ENCODE data around the gene TMEM131L. TPM values are rescaled to one million over a fixed set of nuclear protein-coding genes. Genes with fewer than 3 reads are reported as not detected.

Gene TMEM131L
- total RNA-seq, 1 experiment from 2014 or later: 19.7 TPM

DNA sequence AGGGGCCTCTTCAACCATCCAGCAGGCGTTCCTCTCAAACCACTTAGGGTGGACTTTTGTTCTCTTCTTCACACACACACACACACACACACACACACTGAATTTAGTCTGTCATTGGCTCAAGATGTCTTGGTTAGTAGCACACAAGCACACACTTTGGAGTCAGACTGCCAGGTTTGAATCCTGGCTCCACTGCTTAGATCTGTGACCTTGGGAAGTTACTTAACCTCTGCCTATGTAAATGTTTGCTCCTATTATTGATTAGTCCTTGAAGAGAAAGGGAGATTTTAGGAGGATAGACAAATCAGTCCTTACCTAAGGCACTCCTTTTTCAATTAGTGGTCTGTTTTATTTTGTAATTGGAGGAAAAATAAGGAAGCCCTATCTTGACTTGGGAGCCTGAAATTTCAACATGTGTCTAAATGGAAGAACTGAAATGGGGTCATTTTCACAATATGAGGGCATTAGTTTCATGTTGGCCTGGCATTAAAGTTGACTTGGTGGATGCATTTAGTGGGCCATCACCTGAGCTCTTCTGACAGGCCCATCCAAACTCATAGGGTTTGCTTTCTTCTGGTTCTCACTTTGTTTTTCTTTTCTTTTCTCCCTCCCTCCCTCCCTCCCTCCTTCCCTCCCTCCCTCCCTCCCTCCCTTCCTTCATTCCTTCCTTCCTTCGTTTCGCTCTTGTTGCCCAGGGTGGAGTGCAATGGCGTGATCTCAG is 13.3 kb upstream of the TMEM131L start:
- no peaks in the 10 kb centered on the region for H4K20me1 ChIP-seq (ENCODE audit: insufficient read depth)
- ATAC-seq (no peak), DNase-seq (ENCODE audit: low read depth, low spot score) (no peak)
- H3K36me3 ChIP-seq (ENCODE audit: control insufficient read depth in 1 of 2, insufficient read depth in 2 of 2, low read length in 2 of 2): no peaks in the 10 kb centered on the region
- H3K4me1 ChIP-seq (ENCODE audit: control insufficient read depth in 1 of 2, insufficient read depth in 2 of 2, low read length in 2 of 2): peaks cover 13 to 23% of the 10 kb centered on the region in 2 experiments
- RAD21 ChIA-PET (ENCODE audit: low non-redundant PET in 1 of 2, low total read pairs in 2 of 2, uncharacterized antibody in 2 of 2, unreplicated experiment in 2 of 2): no interaction called here
- no peaks in the 10 kb centered on the region for H3K27me3 ChIP-seq (ENCODE audit: insufficient read depth, low read length)
- H3K4me2 ChIP-seq (ENCODE audit: low read length): no peak overlapping the region
- no peak overlapping the region for H2AFZ ChIP-seq (ENCODE audit: low read depth, low read length, poor library complexity, severe bottlenecking)
- H3K4me3 ChIP-seq (replicated peaks in 1 of 2; ENCODE audit: low read depth in 1 of 2, low read length in 2 of 2): no peak overlapping the region
- CTCF ChIA-PET: no interaction called here
- H3K9ac ChIP-seq (ENCODE audit: low read length): no peak overlapping the region
- H3K79me2 ChIP-seq (ENCODE audit: insufficient read depth, low read length): no peaks in the 10 kb centered on the region
- TF ChIP-seq CEBPB (IDR thresholded peaks at IDR 0.05; ENCODE audit: low read depth) (no peak), POLR2AphosphoS5 (IDR thresholded peaks at IDR 0.05; ENCODE audit: low read depth, low read length) (no peak), ELF1 (IDR thresholded peaks at IDR 0.05; ENCODE audit: borderline replicate concordance, low read depth) (no peak), YY1 (IDR thresholded peaks at IDR 0.05; ENCODE audit: extremely low read depth, insufficient replicate concordance, low read depth, low read length) (no peak), POLR2A (IDR thresholded peaks at IDR 0.05; ENCODE audit: borderline replicate concordance, extremely low read depth, insufficient read depth, insufficient read length) (no peak), SP1 (IDR thresholded peaks at IDR 0.05; ENCODE audit: low read depth) (no peak), ZFX (IDR thresholded peaks at IDR 0.05) (no peak), EGR1 (IDR thresholded peaks at IDR 0.05; ENCODE audit: low read depth) (no peak)
- TF ChIP-seq, protein P1, sequence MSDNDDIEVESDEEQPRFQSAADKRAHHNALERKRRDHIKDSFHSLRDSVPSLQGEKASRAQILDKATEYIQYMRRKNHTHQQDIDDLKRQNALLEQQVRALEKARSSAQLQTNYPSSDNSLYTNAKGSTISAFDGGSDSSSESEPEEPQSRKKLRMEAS (IDR thresholded peaks at IDR 0.05): no peak
- TF ChIP-seq, protein P2, sequence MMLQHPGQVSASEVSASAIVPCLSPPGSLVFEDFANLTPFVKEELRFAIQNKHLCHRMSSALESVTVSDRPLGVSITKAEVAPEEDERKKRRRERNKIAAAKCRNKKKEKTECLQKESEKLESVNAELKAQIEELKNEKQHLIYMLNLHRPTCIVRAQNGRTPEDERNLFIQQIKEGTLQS (IDR thresholded peaks at IDR 0.05): no peak
- no TSS peak for BruUV-seq (replicated peaks)
- no peaks in the 10 kb centered on the region for H3K9me3 ChIP-seq (ENCODE audit: control insufficient read depth in 1 of 2, insufficient read depth in 1 of 2, low read depth in 1 of 2, low read length in 2 of 2)
- intact Hi-C loops (cut with micrococcal nuclease): no loop called here
- POLR2A ChIA-PET: no interaction called here
- no peaks in the 10 kb centered on the region for H3K9me2 ChIP-seq (ENCODE audit: insufficient read depth)
- no peak overlapping the region for H3K27ac ChIP-seq (ENCODE audit: low read depth, low read length)

DNA sequence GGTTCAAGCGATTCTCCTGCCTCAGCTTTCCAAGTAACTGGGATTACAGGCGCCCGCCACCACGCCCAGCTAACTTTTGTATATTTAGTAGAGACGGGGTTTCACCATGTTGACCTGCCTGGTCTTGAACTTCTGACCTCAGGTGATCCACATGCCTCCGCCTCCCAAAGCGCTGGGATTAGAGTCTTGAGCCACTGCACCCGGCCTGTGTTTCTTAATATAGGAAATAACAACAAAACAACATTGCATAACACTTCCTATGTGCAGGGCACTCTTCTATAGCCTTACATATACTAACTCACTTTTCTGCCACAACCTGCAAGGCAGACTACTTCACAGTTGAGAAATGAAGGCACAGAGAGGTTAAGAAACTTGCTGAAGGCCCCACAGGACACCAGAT is 12.8 kb upstream of the TMEM131L start:
- Histone ChIP-seq H3K27ac (ENCODE audit: low read depth, low read length) (no peak overlapping the region), H3K9me3 (ENCODE audit: control insufficient read depth in 1 of 2, insufficient read depth in 1 of 2, low read depth in 1 of 2, low read length in 2 of 2) (no peaks in the 10 kb centered on the region), H3K36me3 (ENCODE audit: control insufficient read depth in 1 of 2, insufficient read depth in 2 of 2, low read length in 2 of 2) (no peaks in the 10 kb centered on the region), H3K4me2 (ENCODE audit: low read length) (no peak overlapping the region), H3K9me2 (ENCODE audit: insufficient read depth) (no peaks in the 10 kb centered on the region), H3K4me1 (ENCODE audit: control insufficient read depth in 1 of 2, insufficient read depth in 2 of 2, low read length in 2 of 2) (peaks cover 13 to 23% of the 10 kb centered on the region in 2 experiments), H3K9ac (ENCODE audit: low read length) (no peak overlapping the region), H3K4me3 (replicated peaks in 1 of 2; ENCODE audit: low read depth in 1 of 2, low read length in 2 of 2) (no peak overlapping the region), H3K79me2 (ENCODE audit: insufficient read depth, low read length) (no peaks in the 10 kb centered on the region), H4K20me1 (ENCODE audit: insufficient read depth) (no peaks in the 10 kb centered on the region), H3K27me3 (ENCODE audit: insufficient read depth, low read length) (no peaks in the 10 kb centered on the region), H2AFZ (ENCODE audit: low read depth, low read length, poor library complexity, severe bottlenecking) (no peak overlapping the region)
- BruUV-seq (replicated peaks): no TSS peak
- no peak for ATAC-seq
- CTCF ChIA-PET: no interaction called here
- POLR2A ChIA-PET: no interaction called here
- TF ChIP-seq, protein P3, sequence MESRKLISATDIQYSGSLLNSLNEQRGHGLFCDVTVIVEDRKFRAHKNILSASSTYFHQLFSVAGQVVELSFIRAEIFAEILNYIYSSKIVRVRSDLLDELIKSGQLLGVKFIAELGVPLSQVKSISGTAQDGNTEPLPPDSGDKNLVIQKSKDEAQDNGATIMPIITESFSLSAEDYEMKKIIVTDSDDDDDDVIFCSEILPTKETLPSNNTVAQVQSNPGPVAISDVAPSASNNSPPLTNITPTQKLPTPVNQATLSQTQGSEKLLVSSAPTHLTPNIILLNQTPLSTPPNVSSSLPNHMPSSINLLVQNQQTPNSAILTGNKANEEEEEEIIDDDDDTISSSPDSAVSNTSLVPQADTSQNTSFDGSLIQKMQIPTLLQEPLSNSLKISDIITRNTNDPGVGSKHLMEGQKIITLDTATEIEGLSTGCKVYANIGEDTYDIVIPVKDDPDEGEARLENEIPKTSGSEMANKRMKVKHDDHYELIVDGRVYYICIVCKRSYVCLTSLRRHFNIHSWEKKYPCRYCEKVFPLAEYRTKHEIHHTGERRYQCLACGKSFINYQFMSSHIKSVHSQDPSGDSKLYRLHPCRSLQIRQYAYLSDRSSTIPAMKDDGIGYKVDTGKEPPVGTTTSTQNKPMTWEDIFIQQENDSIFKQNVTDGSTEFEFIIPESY (IDR thresholded peaks at IDR 0.05; ENCODE audit: extremely low read depth, insufficient replicate concordance, low read length): no peak
- no peak for TF ChIP-seq SIN3A (IDR thresholded peaks at IDR 0.05; ENCODE audit: low read depth)
- no peak for TF ChIP-seq JUND (IDR thresholded peaks at IDR 0.05)
- no peak for TF ChIP-seq ELF1 (IDR thresholded peaks at IDR 0.05; ENCODE audit: borderline replicate concordance, low read depth)
- TF ChIP-seq FOSL1 (IDR thresholded peaks at IDR 0.05; ENCODE audit: low read depth): no peak
- TF ChIP-seq EGR1 (IDR thresholded peaks at IDR 0.05; ENCODE audit: low read depth): no peak
- no peak for TF ChIP-seq ZFX (IDR thresholded peaks at IDR 0.05)
- no peak for TF ChIP-seq RAD21 (IDR thresholded peaks at IDR 0.05; ENCODE audit: low read depth)
- no peak for TF ChIP-seq ZNF274 (IDR thresholded peaks at IDR 0.05; ENCODE audit: low read depth, low read length)
- TF ChIP-seq YY1 (IDR thresholded peaks at IDR 0.05; ENCODE audit: extremely low read depth, insufficient replicate concordance, low read depth, low read length): no peak
- TF ChIP-seq, protein P2 (IDR thresholded peaks at IDR 0.05): no peak
- no peak for TF ChIP-seq TCF7L2 (IDR thresholded peaks at IDR 0.05; ENCODE audit: borderline replicate concordance, extremely low read depth, insufficient read depth, insufficient read length)
- TF ChIP-seq CEBPB (IDR thresholded peaks at IDR 0.05; ENCODE audit: low read depth): no peak
- intact Hi-C loops (cut with micrococcal nuclease): no loop called here
- RAD21 ChIA-PET (ENCODE audit: low non-redundant PET in 1 of 2, low total read pairs in 2 of 2, uncharacterized antibody in 2 of 2, unreplicated experiment in 2 of 2): no interaction called here
- DNase-seq (ENCODE audit: low read depth, low spot score): no peak
